B cell (primary cell): Measurements from ENCODE around the gene RSRC2.

Experiments used
- CTCF ChIP-seq: fragments of 200-600 bp; IDR thresholded peaks from one replicate; pipeline ENCODE4 v1.8.0; 2022; ENCODE audit warnings: antibody characterized with exemption, mild to moderate bottlenecking
- EZH2 ChIP-seq: IDR thresholded peaks from 2 replicates; pipeline ENCODE4 v1.6.1; 2012; ENCODE audit warnings: borderline replicate concordance, low read depth, mild to moderate bottlenecking, moderate library complexity, low read length; ENCODE audit not compliant: insufficient read depth, poor library complexity, severe bottlenecking

GRCh38 chr12:122503783-122504590 is 22.7 kb downstream of the RSRC2 start:
- TF ChIP-seq CTCF (no peak), EZH2 (no peak)
